ENCODE data around the gene ITLN2.

- TF ChIP-seq CTCF (IDR thresholded peaks at IDR 0.05; ENCODE audit: poor library complexity) (no peak), EZH2phosphoT487 (IDR thresholded peaks at IDR 0.05; ENCODE audit: low read depth, severe bottlenecking, unreplicated experiment) (no peak), EZH2 (IDR thresholded peaks at IDR 0.05; ENCODE audit: borderline replicate concordance) (no peak)
Observed at GRCh38 chr1:161001525-161001924, 46.9 kb upstream of the ITLN2 start.

Data from hepatocyte (in vitro differentiated cells).